ENCODE data around the gene DSC3. TPM values are rescaled to one million over a fixed set of nuclear protein-coding genes. Genes with fewer than 3 reads are reported as not detected.
A peak's percentile ranks its signal among the peaks of the same experiment; 100 is the strongest.

DSC3 gene
- polyA plus RNA-seq, 2 of the 4 experiments (the other 2 are of a cell fraction): 0.76 to 2.2 TPM

DNA sequence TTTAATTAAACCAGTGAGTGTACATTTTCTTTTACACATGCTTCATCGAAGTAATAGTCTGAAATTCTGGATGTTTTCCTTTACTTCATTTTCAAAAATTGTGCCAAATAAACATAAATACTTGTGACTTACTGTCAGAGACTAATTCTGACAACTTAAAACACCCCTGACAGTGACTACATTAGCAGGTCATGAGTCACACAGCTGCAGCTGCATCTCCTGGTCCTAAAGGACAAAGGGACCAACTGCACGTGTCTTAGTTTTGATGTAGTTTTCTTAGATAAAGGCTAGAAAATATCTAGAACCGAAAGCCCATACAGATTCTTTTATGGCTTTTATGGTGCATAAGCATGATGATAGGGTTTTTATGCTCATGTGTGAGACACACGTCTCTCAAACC, 29.6 kb upstream of the DSC3 start:
- H3K4me3 ChIP-seq: no peak overlapping the region
- CTCF ChIA-PET: no interaction called here
- WGBS (ENCODE audit: missing lambda C conversion rate): 69% methylated on average over 4 of the region's 4 CpGs
- FAIRE-seq (no peak), DNase-seq (ENCODE audit: low read depth in 1 of 2, low spot score in 1 of 2) (no peak), ATAC-seq (no peak)
- POLR2A ChIA-PET: no interaction called here
- no peaks in the 10 kb centered on the region for H3K9me3 ChIP-seq
- no peaks in the 10 kb centered on the region for H3K4me1 ChIP-seq
- TF ChIP-seq, protein P1, sequence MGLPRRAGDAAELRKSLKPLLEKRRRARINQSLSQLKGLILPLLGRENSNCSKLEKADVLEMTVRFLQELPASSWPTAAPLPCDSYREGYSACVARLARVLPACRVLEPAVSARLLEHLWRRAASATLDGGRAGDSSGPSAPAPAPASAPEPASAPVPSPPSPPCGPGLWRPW (IDR thresholded peaks at IDR 0.05): no peak
- TF ChIP-seq MAZ (IDR thresholded peaks at IDR 0.05; ENCODE audit: borderline replicate concordance, low read depth, low read length) (no peak), CHD4 (IDR thresholded peaks at IDR 0.05; ENCODE audit: borderline replicate concordance) (no peak)
- H3K27ac ChIP-seq: no peak overlapping the region
- H3K4me2 ChIP-seq: no peak overlapping the region

DNA sequence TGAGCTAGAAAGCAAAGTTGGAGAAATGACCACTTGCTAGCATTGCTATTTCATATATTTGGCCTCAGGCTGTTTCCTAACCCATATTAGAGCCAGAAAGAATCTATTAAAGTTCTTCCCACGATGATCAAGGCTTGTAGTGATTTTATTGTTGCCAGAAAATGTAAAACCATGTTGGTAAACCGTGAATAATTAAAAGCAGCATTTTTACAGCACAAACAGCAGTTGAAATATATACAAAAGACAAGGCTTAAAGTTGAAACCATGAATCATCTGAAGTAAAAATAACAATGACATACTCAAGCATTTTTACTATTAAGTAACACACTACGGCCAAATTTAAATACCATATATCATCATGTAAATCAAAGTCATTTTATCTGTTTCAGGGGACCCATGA, 27.7 kb upstream of the DSC3 start:
- CTCF ChIA-PET: no interaction called here
- TF ChIP-seq POLR2AphosphoS2 (conservative IDR thresholded peaks at IDR 0.05; ENCODE audit: low read length) (no peak), KDM1A (IDR thresholded peaks at IDR 0.05; ENCODE audit: low read depth) (no peak), ZSCAN20 (CRISPR knock-in tag; IDR thresholded peaks at IDR 0.05) (no peak), EP300 (IDR thresholded peaks at IDR 0.05) (no peak), EHF (CRISPR knock-in tag; IDR thresholded peaks at IDR 0.05) (no peak), ZNF302 (CRISPR knock-in tag; IDR thresholded peaks at IDR 0.05) (no peak), SMC3 (IDR thresholded peaks at IDR 0.05) (no peak), EHMT2 (IDR thresholded peaks at IDR 0.05; ENCODE audit: low read depth) (no peak), GATA3 (IDR thresholded peaks at IDR 0.05; ENCODE audit: borderline replicate concordance) (no peak)
- TF ChIP-seq, protein P1 (IDR thresholded peaks at IDR 0.05): no peak
- TF ChIP-seq, protein P2, sequence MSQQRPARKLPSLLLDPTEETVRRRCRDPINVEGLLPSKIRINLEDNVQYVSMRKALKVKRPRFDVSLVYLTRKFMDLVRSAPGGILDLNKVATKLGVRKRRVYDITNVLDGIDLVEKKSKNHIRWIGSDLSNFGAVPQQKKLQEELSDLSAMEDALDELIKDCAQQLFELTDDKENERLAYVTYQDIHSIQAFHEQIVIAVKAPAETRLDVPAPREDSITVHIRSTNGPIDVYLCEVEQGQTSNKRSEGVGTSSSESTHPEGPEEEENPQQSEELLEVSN (IDR thresholded peaks at IDR 0.05; ENCODE audit: borderline replicate concordance, low read depth): no peak
- TF ChIP-seq, protein P3, sequence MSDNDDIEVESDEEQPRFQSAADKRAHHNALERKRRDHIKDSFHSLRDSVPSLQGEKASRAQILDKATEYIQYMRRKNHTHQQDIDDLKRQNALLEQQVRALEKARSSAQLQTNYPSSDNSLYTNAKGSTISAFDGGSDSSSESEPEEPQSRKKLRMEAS (IDR thresholded peaks at IDR 0.05): no peak
- TF ChIP-seq, protein P4, sequence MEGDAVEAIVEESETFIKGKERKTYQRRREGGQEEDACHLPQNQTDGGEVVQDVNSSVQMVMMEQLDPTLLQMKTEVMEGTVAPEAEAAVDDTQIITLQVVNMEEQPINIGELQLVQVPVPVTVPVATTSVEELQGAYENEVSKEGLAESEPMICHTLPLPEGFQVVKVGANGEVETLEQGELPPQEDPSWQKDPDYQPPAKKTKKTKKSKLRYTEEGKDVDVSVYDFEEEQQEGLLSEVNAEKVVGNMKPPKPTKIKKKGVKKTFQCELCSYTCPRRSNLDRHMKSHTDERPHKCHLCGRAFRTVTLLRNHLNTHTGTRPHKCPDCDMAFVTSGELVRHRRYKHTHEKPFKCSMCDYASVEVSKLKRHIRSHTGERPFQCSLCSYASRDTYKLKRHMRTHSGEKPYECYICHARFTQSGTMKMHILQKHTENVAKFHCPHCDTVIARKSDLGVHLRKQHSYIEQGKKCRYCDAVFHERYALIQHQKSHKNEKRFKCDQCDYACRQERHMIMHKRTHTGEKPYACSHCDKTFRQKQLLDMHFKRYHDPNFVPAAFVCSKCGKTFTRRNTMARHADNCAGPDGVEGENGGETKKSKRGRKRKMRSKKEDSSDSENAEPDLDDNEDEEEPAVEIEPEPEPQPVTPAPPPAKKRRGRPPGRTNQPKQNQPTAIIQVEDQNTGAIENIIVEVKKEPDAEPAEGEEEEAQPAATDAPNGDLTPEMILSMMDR (IDR thresholded peaks at IDR 0.05): no peak
- FAIRE-seq: no peak
- H3K4me1 ChIP-seq: no peaks in the 10 kb centered on the region
- H3K27ac ChIP-seq: no peak overlapping the region
- DNase-seq (ENCODE audit: low read depth in 1 of 2, low spot score in 1 of 2): no peak
- 36% methylated on average over 3 of the region's 3 CpGs for WGBS (ENCODE audit: missing lambda C conversion rate)
- POLR2A ChIA-PET: no interaction called here
- ATAC-seq: no peak
- H3K9me3 ChIP-seq: no peaks in the 10 kb centered on the region
- no peak overlapping the region for H3K4me3 ChIP-seq
- no peak overlapping the region for H3K4me2 ChIP-seq

DNA sequence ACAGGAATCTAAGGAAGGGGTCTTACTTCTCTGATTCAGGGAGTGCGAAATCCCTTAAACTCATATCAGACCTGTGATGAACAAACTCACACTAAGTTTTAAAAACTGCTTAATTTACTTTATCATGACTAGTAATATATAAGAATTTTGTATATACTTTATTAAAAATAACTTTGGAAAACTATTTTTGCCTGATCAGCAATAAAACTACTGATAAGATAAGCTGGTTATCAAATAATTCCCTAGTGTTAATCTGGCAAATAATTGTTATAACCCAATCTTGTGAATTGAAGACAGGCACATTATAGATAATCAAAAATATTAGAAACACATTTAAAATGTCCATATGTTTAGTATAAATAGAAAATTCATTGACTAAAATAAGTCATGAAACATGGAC, 23.7 kb upstream of the DSC3 start:
- Histone ChIP-seq H3K9me3 (no peaks in the 10 kb centered on the region), H3K4me3 (no peak overlapping the region), H3K27ac (no peak overlapping the region), H3K4me1 (no peaks in the 10 kb centered on the region), H3K4me2 (no peak overlapping the region)
- no peak for DNase-seq (ENCODE audit: low read depth in 1 of 2, low spot score in 1 of 2)
- WGBS (ENCODE audit: missing lambda C conversion rate): 89% methylated on average over 1 of the region's 1 CpG
- ChIA-PET POLR2A (no interaction called here), CTCF (no interaction called here)
- FAIRE-seq: no peak
- TF ChIP-seq MAFK (IDR thresholded peaks at IDR 0.05; ENCODE audit: partially characterized antibody): peak; percentile 82
- TF ChIP-seq CBX8 (IDR thresholded peaks at IDR 0.05): no peak
- ATAC-seq: no peak

DNA sequence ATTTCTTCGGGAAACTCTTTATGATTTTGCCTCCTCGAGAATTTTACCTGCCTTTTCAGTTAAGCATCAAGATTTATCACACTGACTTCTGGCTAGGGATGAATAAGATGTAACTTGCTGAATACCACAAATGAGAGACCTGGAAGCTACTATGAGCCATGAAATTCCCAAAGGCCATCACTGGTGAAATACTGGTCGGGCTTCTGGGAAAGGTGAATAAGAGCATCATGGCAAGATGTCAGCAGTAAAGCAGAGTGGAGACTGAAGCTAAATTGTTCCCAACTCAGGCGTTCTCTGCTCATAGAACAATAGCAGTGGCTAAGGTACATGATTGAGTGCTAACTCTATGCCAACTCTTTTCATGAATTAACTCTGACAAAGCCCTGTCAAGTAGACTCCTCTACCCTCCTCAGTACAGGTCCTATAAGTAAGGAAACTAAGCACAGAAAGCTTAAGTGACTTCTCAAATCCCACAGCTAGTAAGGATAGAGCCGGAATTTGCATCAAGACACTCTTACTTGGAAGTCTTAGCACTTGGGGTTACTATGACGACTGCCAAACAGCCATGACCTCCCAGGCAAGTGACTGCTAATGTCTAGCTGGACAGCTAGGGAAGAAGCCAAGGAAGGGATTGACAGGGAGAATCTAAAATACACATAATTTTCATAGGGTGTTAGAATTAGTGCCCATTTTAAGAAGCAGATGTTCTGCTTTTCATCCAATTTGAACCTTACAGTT, 22.7 kb upstream of the DSC3 start:
- Histone ChIP-seq H3K4me3 (no peak overlapping the region), H3K9me3 (no peaks in the 10 kb centered on the region), H3K27ac (no peak overlapping the region), H3K4me2 (no peak overlapping the region), H3K4me1 (no peaks in the 10 kb centered on the region)
- 65% methylated on average over 5 of the region's 6 CpGs for WGBS (ENCODE audit: missing lambda C conversion rate)
- CTCF ChIA-PET: no interaction called here
- POLR2A ChIA-PET: no interaction called here
- FAIRE-seq (no peak), DNase-seq (ENCODE audit: low read depth in 1 of 2, low spot score in 1 of 2) (no peak), ATAC-seq (no peak)
- TF ChIP-seq FOSB (CRISPR knock-in tag; IDR thresholded peaks at IDR 0.05): no peak
- TF ChIP-seq, protein P5, sequence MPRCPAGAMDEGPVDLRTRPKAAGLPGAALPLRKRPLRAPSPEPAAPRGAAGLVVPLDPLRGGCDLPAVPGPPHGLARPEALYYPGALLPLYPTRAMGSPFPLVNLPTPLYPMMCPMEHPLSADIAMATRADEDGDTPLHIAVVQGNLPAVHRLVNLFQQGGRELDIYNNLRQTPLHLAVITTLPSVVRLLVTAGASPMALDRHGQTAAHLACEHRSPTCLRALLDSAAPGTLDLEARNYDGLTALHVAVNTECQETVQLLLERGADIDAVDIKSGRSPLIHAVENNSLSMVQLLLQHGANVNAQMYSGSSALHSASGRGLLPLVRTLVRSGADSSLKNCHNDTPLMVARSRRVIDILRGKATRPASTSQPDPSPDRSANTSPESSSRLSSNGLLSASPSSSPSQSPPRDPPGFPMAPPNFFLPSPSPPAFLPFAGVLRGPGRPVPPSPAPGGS (IDR thresholded peaks at IDR 0.05): no peak
- no peak for TF ChIP-seq MAFK (IDR thresholded peaks at IDR 0.05; ENCODE audit: partially characterized antibody)
- TF ChIP-seq, protein P3 (IDR thresholded peaks at IDR 0.05): no peak
